Neural cell (in vitro differentiated cells): ENCODE data around the gene MGAT5B.

Experiments
- EP300 ChIP-seq: fragments of 450-650 bp; conservative IDR thresholded peaks from 2 replicates; pipeline ENCODE4 v1.6.1; 2014; ENCODE audit warnings: antibody characterized with exemption, mild to moderate bottlenecking, moderate library complexity; ENCODE audit not compliant: poor library complexity, severe bottlenecking
- POLR2AphosphoS5 ChIP-seq: IDR thresholded peaks from 2 replicates; pipeline ENCODE4 v1.6.1; 2012
- RAD21 ChIP-seq: fragments of 450-650 bp; conservative IDR thresholded peaks from 2 replicates; pipeline ENCODE4 v1.6.1; 2014; ENCODE audit warnings: antibody characterized with exemption, mild to moderate bottlenecking, moderate library complexity
- SMC3 ChIP-seq: fragments of 450-650 bp; conservative IDR thresholded peaks from 2 replicates; pipeline ENCODE4 v1.6.1; 2014; ENCODE audit warnings: antibody characterized with exemption, mild to moderate bottlenecking, moderate library complexity; ENCODE audit not compliant: poor library complexity
- TF ChIP-seq, protein P1 (sequence below): fragments of 450-650 bp; IDR thresholded peaks from 2 replicates; pipeline ENCODE4 v1.5.1; 2014; ENCODE audit warnings: antibody characterized with exemption, mild to moderate bottlenecking, moderate library complexity; ENCODE audit not compliant: poor library complexity, severe bottlenecking

DNA sequence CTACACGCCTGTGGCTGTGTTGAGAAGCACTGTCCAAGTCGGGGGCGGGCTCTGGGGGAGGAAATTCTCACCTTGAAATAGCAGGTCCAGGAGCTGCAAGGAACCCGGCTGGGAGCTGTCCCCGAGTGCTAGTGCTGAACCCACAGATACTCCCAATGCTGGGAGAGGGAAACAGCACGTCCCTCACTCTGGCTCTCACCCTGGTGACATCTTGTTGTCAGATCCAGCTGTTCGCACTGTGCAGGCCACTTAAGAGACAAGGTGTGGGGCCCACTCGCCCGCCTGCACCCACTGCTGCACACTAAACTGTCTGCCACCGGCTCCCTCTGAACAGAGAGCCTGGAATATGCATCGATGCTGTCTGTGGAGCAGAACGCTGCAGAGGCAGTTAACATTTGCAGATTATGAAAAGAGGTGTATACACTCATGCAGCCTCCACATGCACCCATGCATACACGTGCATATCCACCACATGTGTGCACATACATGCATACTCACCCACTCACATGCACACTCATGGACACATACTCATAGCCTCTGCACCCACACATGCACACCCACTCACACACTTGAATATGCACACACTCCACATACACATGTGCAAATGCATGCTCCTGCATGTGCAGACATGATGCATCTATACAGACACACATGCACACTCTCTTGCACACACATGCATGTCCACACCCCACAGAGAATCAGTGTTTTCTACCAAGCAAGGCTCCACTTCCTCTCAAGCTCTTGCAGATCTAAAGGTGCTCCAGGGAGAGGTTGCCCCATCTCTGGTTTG lies 42.0 kb downstream of the MGAT5B start:
- TF ChIP-seq, protein P1, sequence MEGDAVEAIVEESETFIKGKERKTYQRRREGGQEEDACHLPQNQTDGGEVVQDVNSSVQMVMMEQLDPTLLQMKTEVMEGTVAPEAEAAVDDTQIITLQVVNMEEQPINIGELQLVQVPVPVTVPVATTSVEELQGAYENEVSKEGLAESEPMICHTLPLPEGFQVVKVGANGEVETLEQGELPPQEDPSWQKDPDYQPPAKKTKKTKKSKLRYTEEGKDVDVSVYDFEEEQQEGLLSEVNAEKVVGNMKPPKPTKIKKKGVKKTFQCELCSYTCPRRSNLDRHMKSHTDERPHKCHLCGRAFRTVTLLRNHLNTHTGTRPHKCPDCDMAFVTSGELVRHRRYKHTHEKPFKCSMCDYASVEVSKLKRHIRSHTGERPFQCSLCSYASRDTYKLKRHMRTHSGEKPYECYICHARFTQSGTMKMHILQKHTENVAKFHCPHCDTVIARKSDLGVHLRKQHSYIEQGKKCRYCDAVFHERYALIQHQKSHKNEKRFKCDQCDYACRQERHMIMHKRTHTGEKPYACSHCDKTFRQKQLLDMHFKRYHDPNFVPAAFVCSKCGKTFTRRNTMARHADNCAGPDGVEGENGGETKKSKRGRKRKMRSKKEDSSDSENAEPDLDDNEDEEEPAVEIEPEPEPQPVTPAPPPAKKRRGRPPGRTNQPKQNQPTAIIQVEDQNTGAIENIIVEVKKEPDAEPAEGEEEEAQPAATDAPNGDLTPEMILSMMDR: no peak
- no peak for TF ChIP-seq EP300
- no peak for TF ChIP-seq SMC3
- TF ChIP-seq RAD21: no peak
- TF ChIP-seq POLR2AphosphoS5: no peak
